ENCODE measurements around the gene MGA. TPM values are rescaled to one million over a fixed set of nuclear protein-coding genes. Genes with fewer than 3 reads are reported as not detected.

Gene MGA
- total RNA-seq, 1 donor from 2014 or later: 25.3 TPM

DNA sequence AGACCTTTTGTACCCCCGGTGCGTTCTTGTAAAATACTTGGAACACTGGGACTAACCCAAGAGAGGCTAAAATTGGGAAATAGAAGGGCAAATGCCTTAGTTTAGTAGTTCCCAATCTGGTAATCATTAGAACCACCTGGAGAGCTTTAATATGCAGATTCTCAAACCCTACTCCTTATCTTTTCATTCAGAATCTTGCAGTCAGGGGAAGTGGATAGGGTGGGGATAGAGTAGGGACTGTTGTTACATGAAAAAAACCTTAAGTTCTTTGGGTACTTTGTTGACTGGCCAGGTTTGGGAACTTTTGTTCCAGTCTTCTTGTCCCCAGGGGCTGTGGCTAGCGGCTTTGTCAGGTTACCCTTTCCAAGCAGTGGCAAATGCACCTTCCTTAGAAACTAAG, 130.0 kb downstream of the MGA start:
- Histone ChIP-seq H3K36me3 (no peaks in the 10 kb centered on the region), H3K27me3 (no peaks in the 10 kb centered on the region), H3K9me3 (no peaks in the 10 kb centered on the region), H3K4me3 (no peak overlapping the region), H3K4me1 (peaks cover 11 to 35% of the 10 kb centered on the region in 2 donors), H3K27ac (peak overlapping the region; percentile 66 to 73)
- intact Hi-C loops (cut with DNase I): no loop called here
- TF ChIP-seq, protein P1, sequence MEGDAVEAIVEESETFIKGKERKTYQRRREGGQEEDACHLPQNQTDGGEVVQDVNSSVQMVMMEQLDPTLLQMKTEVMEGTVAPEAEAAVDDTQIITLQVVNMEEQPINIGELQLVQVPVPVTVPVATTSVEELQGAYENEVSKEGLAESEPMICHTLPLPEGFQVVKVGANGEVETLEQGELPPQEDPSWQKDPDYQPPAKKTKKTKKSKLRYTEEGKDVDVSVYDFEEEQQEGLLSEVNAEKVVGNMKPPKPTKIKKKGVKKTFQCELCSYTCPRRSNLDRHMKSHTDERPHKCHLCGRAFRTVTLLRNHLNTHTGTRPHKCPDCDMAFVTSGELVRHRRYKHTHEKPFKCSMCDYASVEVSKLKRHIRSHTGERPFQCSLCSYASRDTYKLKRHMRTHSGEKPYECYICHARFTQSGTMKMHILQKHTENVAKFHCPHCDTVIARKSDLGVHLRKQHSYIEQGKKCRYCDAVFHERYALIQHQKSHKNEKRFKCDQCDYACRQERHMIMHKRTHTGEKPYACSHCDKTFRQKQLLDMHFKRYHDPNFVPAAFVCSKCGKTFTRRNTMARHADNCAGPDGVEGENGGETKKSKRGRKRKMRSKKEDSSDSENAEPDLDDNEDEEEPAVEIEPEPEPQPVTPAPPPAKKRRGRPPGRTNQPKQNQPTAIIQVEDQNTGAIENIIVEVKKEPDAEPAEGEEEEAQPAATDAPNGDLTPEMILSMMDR (IDR thresholded peaks at IDR 0.05): no peak
- peak in 1 of 2 donors; percentile 19 for DNase-seq (ENCODE audit: low spot score in 2 of 2)

DNA sequence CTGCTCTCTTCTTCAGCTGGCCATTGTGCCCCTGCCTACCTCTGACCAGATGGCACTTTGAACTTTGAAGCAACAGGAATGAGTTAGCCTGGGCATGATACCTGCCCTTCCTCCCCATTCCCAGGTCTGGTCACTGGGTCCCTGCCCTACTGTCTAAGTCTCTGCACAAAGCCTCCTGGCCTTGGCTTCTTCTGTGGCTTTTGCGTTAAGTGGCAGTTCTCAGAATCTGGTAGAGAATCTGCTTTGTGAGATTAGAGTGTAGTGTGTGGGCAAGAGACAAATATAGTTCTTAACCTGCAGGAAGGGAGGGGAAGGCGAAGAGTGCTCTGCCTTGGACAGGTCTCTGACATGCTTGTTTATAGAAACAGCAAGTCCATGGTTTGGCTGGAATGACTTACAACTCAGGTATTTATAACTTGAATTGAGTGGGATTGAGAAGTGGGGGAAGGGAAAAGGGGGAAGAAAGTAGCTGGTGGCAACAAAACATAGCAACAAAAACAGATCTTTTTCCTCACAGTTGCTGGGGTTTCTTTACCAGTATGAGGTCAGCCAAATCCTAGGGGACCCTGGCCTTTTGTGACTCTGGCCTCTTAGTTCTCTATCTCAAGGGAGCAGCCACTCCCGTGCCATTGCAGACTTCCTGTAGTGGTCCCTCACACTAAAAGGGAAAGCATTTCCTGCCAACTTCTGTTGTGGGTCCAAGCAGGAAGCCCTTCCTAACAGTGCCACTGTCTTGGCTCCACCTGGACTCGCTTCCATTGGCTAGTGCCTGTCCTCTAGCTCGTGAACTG, 130.7 kb downstream of the MGA start:
- H3K27ac ChIP-seq: peak overlapping the region; percentile 66 to 73
- H3K4me1 ChIP-seq: peaks cover 11 to 35% of the 10 kb centered on the region in 2 donors
- TF ChIP-seq, protein P1 (IDR thresholded peaks at IDR 0.05): no peak
- no peak overlapping the region for H3K4me3 ChIP-seq
- no peaks in the 10 kb centered on the region for H3K9me3 ChIP-seq
- H3K27me3 ChIP-seq: no peaks in the 10 kb centered on the region
- peak in 1 of 2 donors; percentile 69 for DNase-seq (ENCODE audit: low spot score in 2 of 2)
- H3K36me3 ChIP-seq: no peaks in the 10 kb centered on the region
- intact Hi-C loops (cut with DNase I): loop anchor here (1.0 kb wide), 1 partner anchor 17 kb away; the partner anchor contains the start of gene MAPKBP1

DNA sequence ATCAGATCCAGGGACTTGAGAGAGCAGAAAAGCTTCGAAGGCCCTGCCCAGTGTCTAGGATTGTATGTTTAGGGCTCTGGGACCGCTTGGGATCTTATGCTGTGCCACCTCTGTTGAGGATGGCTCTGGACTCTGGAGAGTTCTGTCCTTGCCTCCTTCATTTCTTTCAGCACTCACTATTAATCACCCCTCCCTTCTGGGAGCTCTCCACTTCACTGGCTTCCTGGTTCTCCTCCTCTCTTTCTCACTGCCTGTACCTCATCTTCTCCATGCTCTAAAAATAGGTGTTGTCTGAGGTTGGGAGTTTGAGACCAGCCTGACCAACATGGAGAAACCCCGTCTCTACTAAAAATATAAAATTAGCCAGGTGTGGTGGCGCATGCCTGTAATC, 131.3 kb downstream of the MGA start:
- Histone ChIP-seq H3K4me1 (peaks cover 11 to 35% of the 10 kb centered on the region in 2 donors), H3K9me3 (no peaks in the 10 kb centered on the region), H3K4me3 (no peak overlapping the region), H3K27me3 (no peaks in the 10 kb centered on the region), H3K27ac (peak overlapping the region; percentile 66 to 73), H3K36me3 (no peaks in the 10 kb centered on the region)
- DNase-seq (ENCODE audit: low spot score in 2 of 2): no peak
- TF ChIP-seq, protein P1 (IDR thresholded peaks at IDR 0.05): no peak
- intact Hi-C loops (cut with DNase I): loop anchor here (1.0 kb wide), 1 partner anchor 17 kb away; the partner anchor contains the start of gene MAPKBP1

DNA sequence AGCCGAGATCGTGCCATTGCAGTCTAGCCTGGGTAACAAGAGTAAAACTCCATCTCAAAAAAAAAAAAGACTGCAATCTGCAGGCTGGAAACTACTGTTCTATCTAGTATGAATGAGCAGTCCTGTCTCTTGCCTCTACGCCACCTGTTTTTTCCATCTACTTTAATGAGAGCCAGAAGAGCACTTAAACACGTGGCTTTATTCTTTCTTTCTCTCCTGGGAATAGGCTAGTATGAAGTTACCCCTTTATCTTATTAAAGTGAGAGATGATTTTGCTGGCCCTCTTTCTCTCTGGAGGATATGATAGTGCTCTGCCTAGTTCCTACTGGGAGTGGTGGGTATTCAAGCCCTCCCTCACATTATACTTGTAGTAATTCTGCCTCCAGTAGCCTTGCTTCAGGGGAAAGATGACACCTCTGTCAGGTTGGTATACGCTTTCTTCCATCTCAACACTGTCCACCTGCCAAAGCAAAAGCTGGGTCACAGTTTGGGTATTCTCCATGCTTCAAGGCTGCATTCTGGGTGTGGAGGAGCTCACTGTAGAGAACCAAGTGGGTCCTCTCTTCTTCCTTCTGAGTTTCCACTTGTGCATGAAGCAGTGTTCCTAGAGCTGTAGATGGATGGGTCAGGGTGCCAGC, 131.9 kb downstream of the MGA start:
- Histone ChIP-seq H3K4me1 (peaks cover 11 to 39% of the 10 kb centered on the region in 2 donors), H3K27me3 (no peaks in the 10 kb centered on the region), H3K9me3 (no peaks in the 10 kb centered on the region), H3K4me3 (no peak overlapping the region), H3K36me3 (no peaks in the 10 kb centered on the region), H3K27ac (peak overlapping the region; percentile 66 to 73)
- intact Hi-C loops (cut with DNase I): loop anchor here (1.0 kb wide), 1 partner anchor 18 kb away; the partner anchor contains the start of gene MAPKBP1
- DNase-seq (ENCODE audit: low spot score in 2 of 2): peak in 1 of 2 donors; percentile 1
- TF ChIP-seq, protein P1 (IDR thresholded peaks at IDR 0.05): no peak

DNA sequence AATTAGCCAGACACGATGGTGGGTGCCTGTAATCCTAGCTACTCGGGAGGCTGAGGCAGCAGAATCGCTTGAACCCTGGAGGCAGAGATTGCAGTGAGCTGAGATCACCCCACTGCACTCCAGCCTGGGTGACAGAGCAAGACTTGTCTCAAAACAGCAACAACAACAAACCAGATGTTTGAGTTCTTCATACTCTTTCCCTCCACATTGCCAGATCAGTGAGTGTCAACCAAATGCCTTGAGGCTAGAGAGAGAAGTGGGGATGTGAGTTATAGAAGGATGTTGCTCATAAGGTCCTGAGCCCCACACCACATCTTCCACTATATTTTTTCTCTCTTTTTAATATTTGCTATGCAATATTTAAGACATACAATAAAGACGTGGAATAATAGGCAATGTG, 133.9 kb downstream of the MGA start:
- Histone ChIP-seq H3K27me3 (no peaks in the 10 kb centered on the region), H3K36me3 (no peaks in the 10 kb centered on the region), H3K9me3 (no peaks in the 10 kb centered on the region), H3K4me1 (peaks cover 6 to 32% of the 10 kb centered on the region in 2 donors), H3K4me3 (no peak overlapping the region), H3K27ac (no peak overlapping the region)
- TF ChIP-seq, protein P1 (IDR thresholded peaks at IDR 0.05): no peak
- DNase-seq (ENCODE audit: low spot score in 2 of 2): no peak
- intact Hi-C loops (cut with DNase I): no loop called here

Data from ascending aorta (tissue), 2 donors.